WI38 (cell line): ENCODE results near the gene LIPA.
"Not testable (repeated sequence)": the region's sequence is repeated elsewhere in the genome, so short reads cannot be mapped to it uniquely, and the experiment has no call there.

ENCODE experiments used
- H3K4me3 ChIP-seq: 2 replicates; pipeline ENCODE4 v1.5.1; 2011; ENCODE audit warnings: low read depth, mild to moderate bottlenecking, control low read depth, low read length
- TF ChIP-seq, protein P1 (sequence below): IDR thresholded peaks from 2 replicates; pipeline ENCODE4 v1.5.1; 2012; ENCODE audit warnings: low read depth, mild to moderate bottlenecking, control low read depth, low read length

The LIPA gene

DNA sequence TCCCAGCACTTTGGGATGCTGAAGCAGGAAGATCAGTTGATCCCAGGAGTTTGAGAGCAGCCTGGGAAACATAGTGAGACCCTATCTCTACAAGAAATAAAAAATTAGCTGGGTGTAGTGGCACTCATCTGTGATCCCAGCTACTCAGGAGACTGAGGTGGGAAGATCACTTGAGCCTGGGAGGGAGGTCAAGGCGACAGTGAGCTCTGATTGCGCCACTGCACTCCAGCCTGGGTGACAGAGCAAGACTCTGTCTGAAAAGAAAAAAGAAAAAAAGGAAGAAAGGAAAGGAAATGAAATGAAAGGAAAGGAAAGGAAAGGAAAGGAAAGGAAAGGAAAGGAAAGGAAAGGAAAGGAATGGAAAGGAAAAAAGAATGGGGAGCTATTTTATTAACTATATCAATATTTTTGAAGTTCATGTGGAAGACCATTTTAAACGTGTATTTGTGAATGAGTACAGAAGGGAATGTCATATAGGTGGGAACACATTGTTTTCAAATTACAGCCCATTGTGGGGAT, 43.2 kb upstream of the LIPA start:
- TF ChIP-seq, protein P1, sequence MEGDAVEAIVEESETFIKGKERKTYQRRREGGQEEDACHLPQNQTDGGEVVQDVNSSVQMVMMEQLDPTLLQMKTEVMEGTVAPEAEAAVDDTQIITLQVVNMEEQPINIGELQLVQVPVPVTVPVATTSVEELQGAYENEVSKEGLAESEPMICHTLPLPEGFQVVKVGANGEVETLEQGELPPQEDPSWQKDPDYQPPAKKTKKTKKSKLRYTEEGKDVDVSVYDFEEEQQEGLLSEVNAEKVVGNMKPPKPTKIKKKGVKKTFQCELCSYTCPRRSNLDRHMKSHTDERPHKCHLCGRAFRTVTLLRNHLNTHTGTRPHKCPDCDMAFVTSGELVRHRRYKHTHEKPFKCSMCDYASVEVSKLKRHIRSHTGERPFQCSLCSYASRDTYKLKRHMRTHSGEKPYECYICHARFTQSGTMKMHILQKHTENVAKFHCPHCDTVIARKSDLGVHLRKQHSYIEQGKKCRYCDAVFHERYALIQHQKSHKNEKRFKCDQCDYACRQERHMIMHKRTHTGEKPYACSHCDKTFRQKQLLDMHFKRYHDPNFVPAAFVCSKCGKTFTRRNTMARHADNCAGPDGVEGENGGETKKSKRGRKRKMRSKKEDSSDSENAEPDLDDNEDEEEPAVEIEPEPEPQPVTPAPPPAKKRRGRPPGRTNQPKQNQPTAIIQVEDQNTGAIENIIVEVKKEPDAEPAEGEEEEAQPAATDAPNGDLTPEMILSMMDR: no peak
- H3K4me3 ChIP-seq: no peak overlapping the region

- H3K4me3 ChIP-seq: not testable (repeated sequence)
Measured at GRCh38 chr10:89285303-89285702, 33.7 kb upstream of the LIPA start.

- not testable (repeated sequence) for H3K4me3 ChIP-seq
Measured at GRCh38 chr10:89284711-89285110, 33.1 kb upstream of the LIPA start.

GRCh38 chr10:89283936-89284475, 32.4 kb upstream of the LIPA start:
- TF ChIP-seq, protein P1: no peak
- no peak overlapping the region for H3K4me3 ChIP-seq

GRCh38 chr10:89283025-89283935, 31.7 kb upstream of the LIPA start:
- H3K4me3 ChIP-seq: no peak overlapping the region

DNA sequence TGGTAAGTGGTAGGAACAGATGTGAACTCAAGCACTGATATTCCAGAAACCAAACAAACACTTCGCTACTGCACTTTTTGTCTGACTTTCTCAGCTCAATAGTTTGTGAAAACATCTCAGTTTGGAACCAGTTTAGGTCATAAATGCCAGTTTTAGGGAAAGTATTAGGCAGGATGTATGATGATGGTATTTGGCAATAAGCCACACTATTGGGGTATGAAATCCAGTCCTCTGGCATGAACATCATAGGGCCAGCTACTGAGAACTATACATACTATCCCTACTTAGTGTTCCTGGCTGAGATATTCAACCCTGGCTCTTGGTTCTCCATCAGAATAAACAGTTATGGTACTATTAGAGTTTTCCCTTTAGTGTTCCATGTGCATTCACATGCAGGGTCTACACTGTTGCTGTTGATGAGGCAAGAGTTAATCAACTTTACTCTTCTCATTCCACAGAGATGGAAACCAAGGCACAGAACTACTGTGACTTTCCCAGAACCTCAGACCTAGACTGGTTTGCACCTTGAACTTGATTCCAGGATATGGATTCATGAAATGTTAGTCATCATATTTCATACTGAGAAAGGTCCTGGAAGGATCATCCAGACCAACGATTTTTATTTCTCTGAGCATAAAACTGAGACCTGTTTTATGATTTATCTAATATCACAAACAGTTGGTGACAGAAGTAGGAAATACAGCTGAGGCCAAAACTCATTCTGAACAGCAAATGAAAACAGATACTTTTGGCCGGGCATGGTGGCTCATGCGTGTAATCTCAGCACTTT, 30.2 kb upstream of the LIPA start:
- TF ChIP-seq, protein P1: no peak
- no peak overlapping the region for H3K4me3 ChIP-seq

More at GRCh38 chr10:89283025-89283935, 31.7 kb upstream of the LIPA start:
- TF ChIP-seq, protein P1: no peak

GRCh38 chr10:89280508-89280907, 28.9 kb upstream of the LIPA start:
- TF ChIP-seq, protein P1: no peak
- no peak overlapping the region for H3K4me3 ChIP-seq

GRCh38 chr10:89279421-89279869, 27.9 kb upstream of the LIPA start:
- TF ChIP-seq, protein P1: no peak

More at GRCh38 chr10:89279421-89279869, 27.9 kb upstream of the LIPA start:
- H3K4me3 ChIP-seq: no peak overlapping the region
